HEK293 (cell line): Measurements from ENCODE around the gene R3HDM2.

ENCODE experiments used
- KLF1 ChIP-seq: fragments of 450-650 bp; formaldehyde crosslinking; IDR thresholded peaks from 2 replicates; pipeline ENCODE4 v1.5.1; 2016; ENCODE audit warnings: missing biosample characterization, missing genetic modification characterization
- KLF10 ChIP-seq: fragments of 450-650 bp; IDR thresholded peaks from 2 replicates; pipeline ENCODE4 v1.5.1; 2018; ENCODE audit warnings: missing biosample characterization, mild to moderate bottlenecking, missing genetic modification characterization
- PRDM1 ChIP-seq: fragments of 450-650 bp; formaldehyde crosslinking; IDR thresholded peaks from 2 replicates; pipeline ENCODE4; 2016; ENCODE audit warnings: missing biosample characterization, missing genetic modification characterization
- TCF7L2 ChIP-seq: IDR thresholded peaks from 2 replicates; pipeline ENCODE4 v1.6.1; 2011; ENCODE audit warnings: low read depth, mild to moderate bottlenecking, inconsistent platforms, low read length, moderate library complexity, borderline replicate concordance
- ZBTB20 ChIP-seq: fragments of 450-650 bp; formaldehyde crosslinking; IDR thresholded peaks from 2 replicates; pipeline ENCODE4 v1.5.1; 2016; ENCODE audit warnings: missing biosample characterization, missing genetic modification characterization
- ZFP3 ChIP-seq: fragments of 450-650 bp; formaldehyde crosslinking; IDR thresholded peaks from 2 replicates; pipeline ENCODE4 v1.5.1; 2016; ENCODE audit warnings: low read depth, missing biosample characterization, missing genetic modification characterization
- ZFP69B ChIP-seq: fragments of 450-650 bp; formaldehyde crosslinking; IDR thresholded peaks from 2 replicates; pipeline ENCODE4 v1.5.1; 2016; ENCODE audit warnings: missing biosample characterization, missing genetic modification characterization
- ZNF132 ChIP-seq: fragments of 450-650 bp; formaldehyde crosslinking; IDR thresholded peaks from 2 replicates; pipeline ENCODE4 v1.5.1; 2017; ENCODE audit warnings: missing biosample characterization, missing genetic modification characterization, borderline replicate concordance
- ZNF138 ChIP-seq: fragments of 450-650 bp; formaldehyde crosslinking; IDR thresholded peaks from 2 replicates; pipeline ENCODE4 v1.5.1; 2016; ENCODE audit warnings: missing biosample characterization, missing genetic modification characterization, borderline replicate concordance
- ZNF146 ChIP-seq: fragments of 450-650 bp; formaldehyde crosslinking; IDR thresholded peaks from 2 replicates; pipeline ENCODE4 v1.5.1; 2016; ENCODE audit warnings: missing biosample characterization, missing genetic modification characterization
- ZNF155 ChIP-seq: fragments of 450-650 bp; formaldehyde crosslinking; IDR thresholded peaks from 2 replicates; pipeline ENCODE4 v1.5.1; 2016; ENCODE audit warnings: missing biosample characterization, missing genetic modification characterization
- ZNF16 ChIP-seq: fragments of 450-650 bp; formaldehyde crosslinking; IDR thresholded peaks from 2 replicates; pipeline ENCODE4 v1.5.1; 2016; ENCODE audit warnings: low read depth, missing biosample characterization, missing genetic modification characterization
- ZNF211 ChIP-seq: fragments of 450-650 bp; formaldehyde crosslinking; IDR thresholded peaks from 2 replicates; pipeline ENCODE4 v1.5.1; 2016; ENCODE audit warnings: low read depth, missing biosample characterization, missing genetic modification characterization
- ZNF23 ChIP-seq: fragments of 450-650 bp; formaldehyde crosslinking; IDR thresholded peaks from 2 replicates; pipeline ENCODE4 v1.5.1; 2016; ENCODE audit warnings: missing biosample characterization, missing genetic modification characterization, borderline replicate concordance
- ZNF266 ChIP-seq: fragments of 450-650 bp; formaldehyde crosslinking; IDR thresholded peaks from 2 replicates; pipeline ENCODE4 v1.5.1; 2016; ENCODE audit warnings: missing biosample characterization, missing genetic modification characterization, low read depth
- ZNF423 ChIP-seq: fragments of 450-650 bp; formaldehyde crosslinking; IDR thresholded peaks from 2 replicates; pipeline ENCODE4 v1.5.1; 2016; ENCODE audit warnings: missing biosample characterization, missing genetic modification characterization
- ZNF473 ChIP-seq: fragments of 450-650 bp; formaldehyde crosslinking; IDR thresholded peaks from 2 replicates; pipeline ENCODE4 v1.5.1; 2017; ENCODE audit warnings: missing biosample characterization, missing genetic modification characterization
- ZNF521 ChIP-seq: fragments of 450-650 bp; formaldehyde crosslinking; IDR thresholded peaks from 2 replicates; pipeline ENCODE4 v1.5.1; 2017; ENCODE audit warnings: missing biosample characterization, mild to moderate bottlenecking, missing genetic modification characterization
- ZNF571 ChIP-seq: fragments of 450-650 bp; formaldehyde crosslinking; IDR thresholded peaks from 2 replicates; pipeline ENCODE4 v1.5.0; 2017; ENCODE audit warnings: missing biosample characterization, missing genetic modification characterization
- ZNF626 ChIP-seq: fragments of 450-650 bp; sonication (Bioruptor Pico); formaldehyde crosslinking; IDR thresholded peaks from 2 replicates; pipeline ENCODE4 v1.5.1; 2018; ENCODE audit warnings: missing biosample characterization, missing genetic modification characterization, inconsistent platforms
- ZNF629 ChIP-seq: fragments of 450-650 bp; formaldehyde crosslinking; IDR thresholded peaks from 2 replicates; pipeline ENCODE4 v1.5.1; 2017; ENCODE audit warnings: missing biosample characterization, missing genetic modification characterization
- ZNF791 ChIP-seq: fragments of 450-650 bp; formaldehyde crosslinking; IDR thresholded peaks from 2 replicates; pipeline ENCODE4 v1.5.1; 2016; ENCODE audit warnings: missing biosample characterization, missing genetic modification characterization
- ZNF830 ChIP-seq: fragments of 450-650 bp; IDR thresholded peaks from 2 replicates; pipeline ENCODE4 v1.5.0; 2018; ENCODE audit warnings: missing biosample characterization, missing genetic modification characterization, low read depth, mild to moderate bottlenecking, moderate library complexity
- ZNF837 ChIP-seq: fragments of 450-650 bp; formaldehyde crosslinking; IDR thresholded peaks from 2 replicates; pipeline ENCODE4 v1.5.1; 2016; ENCODE audit warnings: missing biosample characterization, missing genetic modification characterization
- TF ChIP-seq, protein P1 (sequence below): fragments of 450-650 bp; formaldehyde crosslinking; IDR thresholded peaks from 2 replicates; pipeline ENCODE4 v1.5.1; 2016; ENCODE audit warnings: missing biosample characterization, missing genetic modification characterization
- TF ChIP-seq, protein P2 (sequence below): fragments of 450-650 bp; formaldehyde crosslinking; IDR thresholded peaks from 2 replicates; pipeline ENCODE4 v1.5.1; 2017; ENCODE audit warnings: missing biosample characterization, mild to moderate bottlenecking, missing genetic modification characterization, moderate library complexity
- TF ChIP-seq, protein P3 (sequence below): fragments of 450-650 bp; formaldehyde crosslinking; IDR thresholded peaks from 2 replicates; pipeline ENCODE4 v1.5.1; 2016; ENCODE audit warnings: missing biosample characterization, missing genetic modification characterization
- TF ChIP-seq, protein P4 (sequence below): sonication (generic); formaldehyde crosslinking; IDR thresholded peaks from 2 replicates; pipeline ENCODE4 v1.8.1; 2022; ENCODE audit warnings: mild to moderate bottlenecking, moderate library complexity, missing genetic modification reagents
- TF ChIP-seq, protein P5 (sequence below): fragments of 450-650 bp; IDR thresholded peaks from 2 replicates; pipeline ENCODE4 v1.5.1; 2018; ENCODE audit warnings: missing biosample characterization, mild to moderate bottlenecking, missing genetic modification characterization
- TF ChIP-seq, protein P6 (sequence below): fragments of 450-650 bp; formaldehyde crosslinking; IDR thresholded peaks from 2 replicates; pipeline ENCODE4 v1.5.1; 2017; ENCODE audit warnings: missing biosample characterization, missing genetic modification characterization
- TF ChIP-seq, protein P7 (sequence below): fragments of 450-650 bp; formaldehyde crosslinking; IDR thresholded peaks from 2 replicates; pipeline ENCODE4 v1.5.1; 2016; ENCODE audit warnings: missing biosample characterization, missing genetic modification characterization

R3HDM2 gene

DNA sequence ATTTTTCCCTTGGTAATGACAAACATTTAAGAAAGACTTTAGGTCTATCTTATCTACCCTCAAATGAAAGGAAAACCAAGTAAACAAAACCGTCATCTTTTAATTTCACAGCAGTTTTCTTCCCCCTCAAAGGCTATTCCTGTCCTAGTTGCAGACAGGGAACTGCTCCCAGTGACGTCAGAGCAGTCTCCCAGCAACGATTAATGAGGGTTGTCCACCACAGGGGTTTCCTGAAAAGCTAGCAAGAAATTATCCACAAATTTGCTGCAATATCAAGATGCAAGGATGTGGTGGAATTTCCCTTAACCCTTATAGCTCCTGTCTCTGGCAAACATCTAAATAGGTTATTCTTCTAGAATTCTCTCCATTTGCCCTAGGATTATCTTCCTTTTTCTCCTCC, 90.7 kb downstream of the R3HDM2 start (continued):
- no peak for TF ChIP-seq ZFP69B (tag by site-specific recombination)
- TF ChIP-seq ZNF211 (tag by site-specific recombination): no peak
- TF ChIP-seq ZBTB20: no peak
- no peak for TF ChIP-seq TCF7L2
- TF ChIP-seq, protein P1, sequence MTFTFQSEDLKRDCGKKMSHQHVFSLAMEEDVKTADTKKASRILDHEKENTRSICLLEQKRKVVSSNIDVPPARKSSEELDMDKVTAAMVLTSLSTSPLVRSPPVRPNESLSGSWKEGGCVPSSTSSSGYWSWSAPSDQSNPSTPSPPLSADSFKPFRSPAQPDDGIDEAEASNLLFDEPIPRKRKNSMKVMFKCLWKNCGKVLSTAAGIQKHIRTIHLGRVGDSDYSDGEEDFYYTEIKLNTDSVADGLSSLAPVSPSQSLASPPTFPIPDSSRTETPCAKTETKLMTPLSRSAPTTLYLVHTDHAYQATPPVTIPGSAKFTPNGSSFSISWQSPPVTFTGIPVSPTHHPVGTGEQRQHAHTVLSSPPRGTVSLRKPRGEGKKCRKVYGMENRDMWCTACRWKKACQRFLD (tag by site-specific recombination): no peak
- TF ChIP-seq ZNF146 (tag by site-specific recombination): no peak
- peak; percentile 36 for TF ChIP-seq PRDM1 (tag by site-specific recombination)
- no peak for TF ChIP-seq ZNF266 (tag by site-specific recombination)
- no peak for TF ChIP-seq ZNF791 (tag by site-specific recombination)
- TF ChIP-seq, protein P2, sequence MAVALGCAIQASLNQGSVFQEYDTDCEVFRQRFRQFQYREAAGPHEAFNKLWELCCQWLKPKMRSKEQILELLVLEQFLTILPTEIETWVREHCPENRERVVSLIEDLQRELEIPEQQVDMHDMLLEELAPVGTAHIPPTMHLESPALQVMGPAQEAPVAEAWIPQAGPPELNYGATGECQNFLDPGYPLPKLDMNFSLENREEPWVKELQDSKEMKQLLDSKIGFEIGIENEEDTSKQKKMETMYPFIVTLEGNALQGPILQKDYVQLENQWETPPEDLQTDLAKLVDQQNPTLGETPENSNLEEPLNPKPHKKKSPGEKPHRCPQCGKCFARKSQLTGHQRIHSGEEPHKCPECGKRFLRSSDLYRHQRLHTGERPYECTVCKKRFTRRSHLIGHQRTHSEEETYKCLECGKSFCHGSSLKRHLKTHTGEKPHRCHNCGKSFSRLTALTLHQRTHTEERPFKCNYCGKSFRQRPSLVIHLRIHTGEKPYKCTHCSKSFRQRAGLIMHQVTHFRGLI (tag by site-specific recombination): no peak
- TF ChIP-seq KLF1 (tag by site-specific recombination): no peak
- TF ChIP-seq, protein P3, sequence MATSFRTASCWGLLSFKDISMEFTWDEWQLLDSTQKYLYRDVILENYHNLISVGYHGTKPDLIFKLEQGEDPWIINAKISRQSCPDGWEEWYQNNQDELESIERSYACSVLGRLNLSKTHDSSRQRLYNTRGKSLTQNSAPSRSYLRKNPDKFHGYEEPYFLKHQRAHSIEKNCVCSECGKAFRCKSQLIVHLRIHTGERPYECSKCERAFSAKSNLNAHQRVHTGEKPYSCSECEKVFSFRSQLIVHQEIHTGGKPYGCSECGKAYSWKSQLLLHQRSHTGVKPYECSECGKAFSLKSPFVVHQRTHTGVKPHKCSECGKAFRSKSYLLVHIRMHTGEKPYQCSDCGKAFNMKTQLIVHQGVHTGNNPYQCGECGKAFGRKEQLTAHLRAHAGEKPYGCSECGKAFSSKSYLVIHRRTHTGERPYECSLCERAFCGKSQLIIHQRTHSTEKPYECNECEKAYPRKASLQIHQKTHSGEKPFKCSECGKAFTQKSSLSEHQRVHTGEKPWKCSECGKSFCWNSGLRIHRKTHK: no peak
- TF ChIP-seq ZNF132 (tag by site-specific recombination): no peak
- TF ChIP-seq ZNF473 (tag by site-specific recombination): no peak
- no peak for TF ChIP-seq ZNF837 (tag by site-specific recombination)
- no peak for TF ChIP-seq ZNF23 (tag by site-specific recombination)
- TF ChIP-seq ZNF521 (tag by site-specific recombination): no peak
- no peak for TF ChIP-seq ZNF571 (tag by site-specific recombination)
- TF ChIP-seq ZNF626: no peak
- no peak for TF ChIP-seq ZNF423 (tag by site-specific recombination)
- TF ChIP-seq, protein P4, sequence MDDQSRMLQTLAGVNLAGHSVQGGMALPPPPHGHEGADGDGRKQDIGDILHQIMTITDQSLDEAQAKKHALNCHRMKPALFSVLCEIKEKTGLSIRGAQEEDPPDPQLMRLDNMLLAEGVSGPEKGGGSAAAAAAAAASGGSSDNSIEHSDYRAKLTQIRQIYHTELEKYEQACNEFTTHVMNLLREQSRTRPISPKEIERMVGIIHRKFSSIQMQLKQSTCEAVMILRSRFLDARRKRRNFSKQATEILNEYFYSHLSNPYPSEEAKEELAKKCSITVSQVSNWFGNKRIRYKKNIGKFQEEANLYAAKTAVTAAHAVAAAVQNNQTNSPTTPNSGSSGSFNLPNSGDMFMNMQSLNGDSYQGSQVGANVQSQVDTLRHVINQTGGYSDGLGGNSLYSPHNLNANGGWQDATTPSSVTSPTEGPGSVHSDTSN (CRISPR knock-in tag): no peak
- TF ChIP-seq ZNF155 (tag by site-specific recombination): no peak
- no peak for TF ChIP-seq ZNF16
- no peak for TF ChIP-seq ZNF138 (tag by site-specific recombination)
- TF ChIP-seq ZFP3 (tag by site-specific recombination): no peak
- TF ChIP-seq, protein P5, sequence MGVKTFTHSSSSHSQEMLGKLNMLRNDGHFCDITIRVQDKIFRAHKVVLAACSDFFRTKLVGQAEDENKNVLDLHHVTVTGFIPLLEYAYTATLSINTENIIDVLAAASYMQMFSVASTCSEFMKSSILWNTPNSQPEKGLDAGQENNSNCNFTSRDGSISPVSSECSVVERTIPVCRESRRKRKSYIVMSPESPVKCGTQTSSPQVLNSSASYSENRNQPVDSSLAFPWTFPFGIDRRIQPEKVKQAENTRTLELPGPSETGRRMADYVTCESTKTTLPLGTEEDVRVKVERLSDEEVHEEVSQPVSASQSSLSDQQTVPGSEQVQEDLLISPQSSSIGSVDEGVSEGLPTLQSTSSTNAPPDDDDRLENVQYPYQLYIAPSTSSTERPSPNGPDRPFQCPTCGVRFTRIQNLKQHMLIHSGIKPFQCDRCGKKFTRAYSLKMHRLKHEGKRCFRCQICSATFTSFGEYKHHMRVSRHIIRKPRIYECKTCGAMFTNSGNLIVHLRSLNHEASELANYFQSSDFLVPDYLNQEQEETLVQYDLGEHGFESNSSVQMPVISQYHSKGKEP (tag by site-specific recombination): peak; percentile 64
- TF ChIP-seq, protein P6, sequence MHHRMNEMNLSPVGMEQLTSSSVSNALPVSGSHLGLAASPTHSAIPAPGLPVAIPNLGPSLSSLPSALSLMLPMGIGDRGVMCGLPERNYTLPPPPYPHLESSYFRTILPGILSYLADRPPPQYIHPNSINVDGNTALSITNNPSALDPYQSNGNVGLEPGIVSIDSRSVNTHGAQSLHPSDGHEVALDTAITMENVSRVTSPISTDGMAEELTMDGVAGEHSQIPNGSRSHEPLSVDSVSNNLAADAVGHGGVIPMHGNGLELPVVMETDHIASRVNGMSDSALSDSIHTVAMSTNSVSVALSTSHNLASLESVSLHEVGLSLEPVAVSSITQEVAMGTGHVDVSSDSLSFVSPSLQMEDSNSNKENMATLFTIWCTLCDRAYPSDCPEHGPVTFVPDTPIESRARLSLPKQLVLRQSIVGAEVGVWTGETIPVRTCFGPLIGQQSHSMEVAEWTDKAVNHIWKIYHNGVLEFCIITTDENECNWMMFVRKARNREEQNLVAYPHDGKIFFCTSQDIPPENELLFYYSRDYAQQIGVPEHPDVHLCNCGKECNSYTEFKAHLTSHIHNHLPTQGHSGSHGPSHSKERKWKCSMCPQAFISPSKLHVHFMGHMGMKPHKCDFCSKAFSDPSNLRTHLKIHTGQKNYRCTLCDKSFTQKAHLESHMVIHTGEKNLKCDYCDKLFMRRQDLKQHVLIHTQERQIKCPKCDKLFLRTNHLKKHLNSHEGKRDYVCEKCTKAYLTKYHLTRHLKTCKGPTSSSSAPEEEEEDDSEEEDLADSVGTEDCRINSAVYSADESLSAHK (tag by site-specific recombination): no peak
- TF ChIP-seq ZNF830 (tag by site-specific recombination): no peak
- TF ChIP-seq ZNF629 (tag by site-specific recombination): peak; percentile 87
- TF ChIP-seq, protein P7, sequence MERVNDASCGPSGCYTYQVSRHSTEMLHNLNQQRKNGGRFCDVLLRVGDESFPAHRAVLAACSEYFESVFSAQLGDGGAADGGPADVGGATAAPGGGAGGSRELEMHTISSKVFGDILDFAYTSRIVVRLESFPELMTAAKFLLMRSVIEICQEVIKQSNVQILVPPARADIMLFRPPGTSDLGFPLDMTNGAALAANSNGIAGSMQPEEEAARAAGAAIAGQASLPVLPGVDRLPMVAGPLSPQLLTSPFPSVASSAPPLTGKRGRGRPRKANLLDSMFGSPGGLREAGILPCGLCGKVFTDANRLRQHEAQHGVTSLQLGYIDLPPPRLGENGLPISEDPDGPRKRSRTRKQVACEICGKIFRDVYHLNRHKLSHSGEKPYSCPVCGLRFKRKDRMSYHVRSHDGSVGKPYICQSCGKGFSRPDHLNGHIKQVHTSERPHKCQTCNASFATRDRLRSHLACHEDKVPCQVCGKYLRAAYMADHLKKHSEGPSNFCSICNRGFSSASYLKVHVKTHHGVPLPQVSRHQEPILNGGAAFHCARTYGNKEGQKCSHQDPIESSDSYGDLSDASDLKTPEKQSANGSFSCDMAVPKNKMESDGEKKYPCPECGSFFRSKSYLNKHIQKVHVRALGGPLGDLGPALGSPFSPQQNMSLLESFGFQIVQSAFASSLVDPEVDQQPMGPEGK (tag by site-specific recombination): no peak
- 0 out of 2 replicates have a peak, but pooled peaks have one; percentile 9 for TF ChIP-seq KLF10 (tag by site-specific recombination)
